ENCODE measurements around the gene SORCS1.
"Not testable (repeated sequence)": the region's sequence is repeated elsewhere in the genome, so short reads cannot be mapped to it uniquely, and the experiment has no call there.

Gene SORCS1

DNA sequence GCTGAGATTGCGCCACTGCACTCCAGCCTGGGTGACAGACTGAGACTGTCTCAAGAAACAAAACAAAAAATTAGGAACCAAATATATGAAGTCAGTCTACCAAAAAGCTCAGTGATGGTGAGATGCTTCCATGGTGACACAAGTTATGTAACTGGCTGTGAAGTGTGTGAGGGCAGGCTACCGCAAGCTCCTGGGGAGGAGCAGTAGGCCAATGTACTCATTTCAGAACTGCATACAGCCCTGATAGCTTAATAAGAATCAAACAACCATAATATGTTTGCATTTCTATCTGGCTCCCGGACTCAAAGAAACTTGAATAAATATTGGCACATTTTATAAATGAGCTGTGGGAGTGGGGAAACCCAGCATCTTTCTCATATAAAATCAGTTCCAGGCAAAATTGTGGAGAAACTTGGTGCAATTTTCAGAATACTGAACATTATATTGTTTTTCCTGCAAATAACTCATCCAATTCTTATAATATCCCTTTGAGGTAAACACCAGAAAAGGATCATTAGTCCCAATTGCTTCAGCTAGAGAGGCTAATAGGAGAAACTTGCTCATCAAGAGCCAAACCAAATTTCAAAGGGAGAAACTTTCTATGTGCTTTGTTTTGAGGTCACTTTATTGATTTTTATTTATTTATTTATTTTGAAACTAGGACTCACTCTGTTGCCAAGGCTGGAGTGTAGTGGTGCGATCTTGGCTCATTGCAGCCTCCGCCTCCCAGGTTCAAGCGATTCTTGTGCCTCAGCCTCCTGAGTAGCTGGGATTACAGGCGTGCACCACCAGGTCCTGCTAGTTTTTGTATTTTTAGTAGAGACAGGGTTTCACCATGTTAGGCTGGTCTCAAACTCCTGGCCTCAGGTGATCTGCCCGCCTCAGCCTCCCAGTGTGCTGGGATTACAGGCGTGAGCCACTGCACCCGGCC is 127.0 kb downstream of the SORCS1 start:
- peak; percentile 50 for DNase-seq

DNA sequence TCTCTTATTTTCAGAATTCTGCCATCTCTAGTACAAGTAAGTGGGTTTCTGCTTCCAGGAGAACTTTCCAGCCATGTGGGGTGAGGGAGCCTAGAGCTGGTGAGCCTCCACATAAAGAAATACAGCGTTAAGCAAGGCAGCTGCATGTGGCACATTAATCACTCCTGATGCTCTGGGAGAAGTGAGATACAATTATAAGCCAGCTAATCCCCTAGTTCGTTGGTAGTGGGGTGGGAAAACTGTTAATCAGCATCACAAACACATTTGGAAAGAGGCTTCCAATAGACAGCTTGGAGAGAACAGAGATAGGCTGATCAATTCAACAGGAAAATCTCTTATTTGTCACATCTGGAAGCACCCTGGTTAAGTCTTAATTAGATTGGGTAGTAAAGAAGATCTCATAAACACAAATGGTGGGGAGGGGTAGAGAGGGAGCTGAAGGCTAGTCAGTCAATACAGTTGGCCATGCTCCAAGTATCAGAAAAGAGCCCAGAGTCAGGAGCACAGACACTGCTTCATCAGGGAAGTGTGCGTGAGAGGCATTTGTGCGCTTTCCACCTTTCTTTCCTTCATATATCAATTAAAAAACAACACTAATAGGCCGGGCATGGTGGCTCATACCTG is 130.6 kb downstream of the SORCS1 start:
- DNase-seq, result no peak

DNA sequence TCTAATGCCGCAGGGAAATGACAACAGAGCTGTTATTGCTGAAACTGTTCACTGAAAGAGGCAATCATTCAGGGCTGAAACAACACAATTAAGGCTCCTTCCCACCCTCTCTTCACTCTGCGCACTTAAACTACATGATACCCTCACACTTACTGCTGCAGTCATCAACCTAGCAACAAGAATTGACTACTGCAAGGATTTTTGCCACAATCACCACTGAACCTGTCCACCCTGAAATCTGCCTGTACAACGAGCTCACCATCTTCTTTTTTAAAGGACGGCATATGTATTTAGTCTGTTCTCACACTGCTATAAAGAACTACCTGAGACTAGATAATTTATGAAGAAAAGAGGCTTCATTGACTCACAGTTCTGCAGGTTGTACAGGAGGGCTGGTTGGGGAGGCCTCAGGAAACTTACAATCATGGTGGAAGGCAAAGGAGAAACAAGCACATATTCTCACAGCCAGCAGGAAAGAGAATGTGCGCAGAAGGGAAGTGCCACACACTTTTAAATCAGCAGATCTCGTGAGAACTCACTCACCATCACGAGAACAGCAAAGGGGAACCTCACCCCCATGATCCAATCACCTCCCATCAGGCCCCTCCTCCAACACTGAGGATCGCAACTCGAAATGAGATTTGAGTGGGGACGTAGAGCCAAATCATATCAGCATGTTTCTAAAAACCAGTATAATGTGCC is 131.7 kb downstream of the SORCS1 start:
- no peak for DNase-seq

DNA sequence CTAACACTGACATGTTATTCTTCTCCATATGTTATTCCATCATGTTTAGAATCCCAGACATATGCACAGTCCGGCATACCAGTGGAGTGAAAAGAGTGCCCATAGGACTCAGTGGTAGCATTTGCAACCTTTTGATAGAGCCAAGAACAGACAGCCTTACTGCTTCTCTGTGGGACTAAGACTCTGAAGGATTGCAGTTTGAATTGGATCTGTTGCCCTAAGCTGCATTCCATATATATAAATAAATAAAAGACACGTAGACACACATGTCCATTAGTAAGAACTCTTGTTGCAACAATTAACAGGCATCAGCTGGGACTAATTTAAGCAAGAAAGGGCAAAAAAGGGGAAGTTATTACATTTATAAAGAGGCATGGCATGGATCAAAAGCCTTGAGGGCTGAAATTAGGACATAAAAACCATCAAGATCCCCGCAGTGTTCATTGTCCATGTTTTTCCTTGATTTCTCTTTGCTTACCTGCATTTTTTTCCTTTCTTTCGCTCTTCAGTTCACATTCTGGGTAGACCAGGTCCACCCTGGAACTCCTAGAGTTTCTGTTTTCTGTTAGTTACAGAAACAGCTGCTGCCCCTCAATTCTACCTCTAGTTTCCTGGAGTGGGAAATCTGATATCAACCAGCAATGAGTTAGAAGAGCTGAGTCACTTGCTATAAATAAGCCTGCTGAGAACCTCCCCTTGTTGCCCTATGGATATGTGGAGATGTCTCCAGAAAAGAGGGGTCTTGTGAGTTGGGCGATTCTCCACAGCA is 132.4 kb downstream of the SORCS1 start:
- DNase-seq, result peak; percentile 52

DNA sequence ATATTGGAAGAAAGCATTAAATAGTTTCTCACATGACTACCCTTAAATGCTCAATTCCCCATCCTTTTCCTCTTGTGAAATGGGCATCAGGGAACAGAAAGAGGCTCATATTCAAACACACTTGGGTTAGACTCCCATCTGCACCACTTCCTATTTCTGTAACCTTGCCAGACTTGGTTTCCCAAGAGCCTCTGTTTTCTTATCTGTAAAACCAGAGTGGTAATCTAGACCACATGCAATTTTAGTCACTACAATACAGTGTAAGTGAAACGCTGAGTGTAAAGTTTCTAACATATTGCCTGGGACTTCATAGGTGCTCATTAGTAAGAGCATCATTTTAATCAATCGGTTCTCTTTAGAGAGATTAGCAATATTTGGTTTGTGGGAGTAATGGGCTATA is 136.3 kb downstream of the SORCS1 start:
- DNase-seq, result peak; percentile 94

DNA sequence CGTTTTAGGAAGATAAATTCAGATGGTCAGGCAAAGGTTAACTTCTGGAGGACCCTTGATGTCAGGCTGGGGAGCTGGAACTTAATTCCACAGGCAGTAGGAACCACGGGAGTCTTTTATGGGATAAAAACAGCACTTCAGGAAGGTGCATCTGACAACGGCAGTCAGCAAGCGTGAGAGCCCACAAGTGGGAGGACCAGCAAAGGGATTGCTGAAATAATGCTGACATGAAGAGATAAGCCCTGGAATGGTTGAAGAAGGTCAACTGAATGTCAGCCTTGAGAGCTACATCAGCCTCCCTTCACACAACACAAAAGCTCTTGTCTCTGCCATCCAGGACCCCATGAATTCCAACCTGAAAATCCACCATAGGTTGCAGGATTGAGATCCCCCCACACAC is 138.8 kb downstream of the SORCS1 start:
- no peak for DNase-seq

DNA sequence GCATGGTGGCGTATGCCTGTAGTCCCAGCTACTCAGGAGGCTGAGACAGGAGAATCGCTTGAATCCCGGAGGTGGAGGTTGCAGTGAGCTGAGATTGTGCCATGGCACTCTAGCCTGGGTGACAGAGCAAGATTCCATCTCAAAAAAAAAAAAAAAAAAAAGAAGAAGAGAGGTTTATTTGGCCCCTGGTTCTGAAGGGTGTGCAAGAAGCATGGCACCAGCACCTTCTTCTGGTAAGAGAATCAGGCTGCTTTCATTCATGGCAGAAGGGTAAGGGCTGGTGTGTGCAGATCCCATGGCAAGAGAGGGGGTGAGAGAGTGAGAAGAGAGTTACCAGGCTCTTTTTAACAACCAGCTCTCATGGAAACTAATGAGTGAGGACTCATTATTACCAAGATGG is 140.5 kb downstream of the SORCS1 start:
- DNase-seq, result not testable (repeated sequence)

DNA sequence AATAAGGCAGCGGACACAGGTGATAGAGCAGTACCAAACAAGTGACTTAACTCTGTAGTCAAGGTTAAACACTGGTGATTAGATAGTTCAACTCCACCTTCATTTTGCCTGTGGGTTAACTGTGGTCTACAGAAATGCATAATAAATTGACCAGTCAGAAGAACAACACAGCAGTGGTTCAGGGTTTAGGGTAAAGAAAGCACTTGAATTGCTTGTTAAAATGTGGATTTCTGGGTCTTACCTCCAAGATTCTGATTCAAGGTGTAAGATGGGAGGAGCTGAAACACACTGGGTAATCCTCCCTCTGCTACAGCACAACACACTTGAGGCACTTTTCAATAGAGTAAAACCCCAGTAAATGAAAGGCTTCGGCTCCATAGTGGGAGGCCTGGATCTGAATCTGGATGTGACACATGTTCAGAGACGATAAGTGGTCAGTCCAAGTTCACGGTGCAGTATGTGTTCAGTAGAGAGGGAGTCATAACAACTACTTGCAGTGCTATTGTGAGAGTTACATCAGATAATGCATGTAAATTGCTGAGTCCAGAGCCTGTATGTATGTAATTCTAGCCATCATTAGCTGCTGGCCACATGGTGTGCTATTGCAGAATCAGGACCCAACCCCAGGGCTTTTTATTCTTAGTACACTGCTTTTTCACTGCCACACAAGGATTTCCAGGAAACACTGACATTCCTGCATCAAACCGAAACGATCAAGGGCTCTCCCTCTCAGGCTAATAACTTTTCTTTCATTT is 141.7 kb downstream of the SORCS1 start:
- no peak for DNase-seq

DNA sequence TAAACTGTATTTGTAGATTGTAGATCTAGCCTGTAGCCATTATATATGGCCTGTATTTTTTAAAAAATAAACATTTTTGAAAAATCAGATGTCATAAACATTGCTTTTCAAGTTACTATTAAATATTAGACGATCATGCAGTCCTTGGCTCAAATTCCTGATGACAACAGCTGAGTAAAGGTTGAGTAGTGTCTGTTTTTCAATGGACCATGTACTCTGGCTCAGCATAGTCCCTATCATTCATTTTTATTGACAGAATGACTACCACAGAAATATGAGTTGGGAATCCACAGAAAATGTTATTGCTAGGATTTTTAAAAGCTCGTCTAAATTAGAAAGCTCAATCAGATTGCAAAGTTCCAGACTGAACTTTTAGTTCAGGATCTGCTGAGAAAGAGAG is 145.4 kb downstream of the SORCS1 start:
- no peak for DNase-seq

DNA sequence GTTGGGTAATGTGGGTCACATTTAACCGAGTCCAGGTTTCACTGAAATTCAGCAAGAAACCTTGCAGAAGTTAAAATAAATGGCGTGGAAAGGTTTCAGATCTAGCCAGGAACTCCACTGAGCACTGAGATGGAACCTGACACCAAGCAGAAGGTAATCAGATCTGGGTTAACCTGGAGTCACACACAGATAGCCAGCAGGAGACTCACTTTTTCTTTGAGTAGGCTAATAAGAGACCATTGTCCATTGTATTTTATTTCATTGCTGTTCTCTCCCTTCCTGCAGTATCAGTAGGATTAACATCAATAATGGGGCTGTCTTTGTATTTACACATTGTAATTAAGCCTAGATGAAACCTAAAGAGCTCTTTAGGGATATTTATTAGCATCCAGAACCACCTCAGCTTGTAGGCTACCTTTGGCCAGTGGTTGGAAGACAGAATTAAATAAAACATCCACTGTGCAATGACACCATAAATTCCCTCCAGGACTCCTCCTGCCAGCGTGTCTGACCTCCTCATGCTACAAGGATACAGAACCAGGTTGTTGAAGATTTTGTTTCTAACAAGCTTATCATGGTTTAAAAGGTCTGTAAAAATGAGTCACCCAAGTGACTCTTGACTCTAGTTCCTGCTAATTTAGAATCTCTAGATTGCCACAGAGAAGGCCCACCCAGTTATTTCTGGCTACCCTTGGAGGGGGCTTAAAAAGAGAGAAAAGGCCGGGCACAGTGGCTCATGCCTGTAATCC is 151.1 kb downstream of the SORCS1 start:
- no peak for DNase-seq

DNA sequence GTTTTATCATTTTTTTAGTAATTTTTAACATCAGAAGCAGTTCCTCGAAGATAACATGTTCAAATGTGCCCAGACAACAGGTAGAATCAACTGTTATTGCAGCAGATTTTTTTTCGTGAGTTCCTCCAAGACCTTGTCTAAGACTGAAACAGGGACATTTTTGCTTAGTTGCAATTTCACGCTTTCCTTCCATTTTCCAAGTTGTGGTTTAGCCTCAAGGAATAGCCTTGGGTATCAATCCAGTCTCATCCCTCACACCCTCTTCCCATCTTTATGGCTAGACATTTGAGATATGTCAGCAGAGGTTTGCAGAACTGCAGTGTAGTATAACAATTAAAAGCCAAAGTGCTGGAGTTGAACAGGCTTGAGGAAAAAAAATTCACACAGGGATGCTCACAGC is 152.5 kb downstream of the SORCS1 start:
- no peak for DNase-seq

DNA sequence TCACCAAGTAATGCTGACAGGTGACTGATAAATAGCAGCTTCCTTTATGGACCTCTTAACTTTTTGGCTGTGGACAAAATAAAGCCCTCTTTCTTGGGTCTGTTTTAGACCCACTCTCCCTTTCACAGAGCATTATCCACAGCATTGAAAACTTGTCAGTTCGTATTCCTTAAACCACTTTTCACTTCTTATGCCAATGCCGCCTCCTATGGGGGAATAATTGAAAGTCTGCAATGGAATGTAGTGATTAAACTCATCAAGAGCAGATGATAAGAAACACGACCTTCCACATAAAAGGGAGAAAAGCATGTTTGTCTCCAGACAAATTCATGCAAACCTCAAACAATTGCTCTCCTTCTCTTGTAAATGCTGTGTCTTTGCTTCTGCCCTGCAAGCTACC is 153.4 kb downstream of the SORCS1 start:
- peak; percentile 4 for DNase-seq

DNA sequence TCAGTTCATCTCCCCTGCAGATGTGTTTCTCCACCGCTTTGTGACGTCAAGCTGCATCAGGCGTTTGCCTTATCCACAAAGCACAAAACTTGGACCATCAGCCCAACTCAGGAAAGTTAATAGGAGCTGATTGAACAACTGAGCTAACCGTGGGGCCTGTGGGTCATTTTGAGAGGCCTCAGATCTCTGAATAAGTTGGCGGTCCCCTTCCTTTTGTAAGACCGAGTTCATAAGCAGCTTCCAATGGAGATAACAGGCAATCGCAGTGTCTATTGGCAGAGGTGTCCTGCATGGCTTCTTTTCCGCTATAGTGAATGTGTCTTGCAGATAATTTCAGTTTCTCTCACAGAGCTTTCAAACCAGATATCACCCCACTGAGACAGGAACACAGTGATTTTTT is 154.0 kb downstream of the SORCS1 start:
- DNase-seq, result no peak

DNA sequence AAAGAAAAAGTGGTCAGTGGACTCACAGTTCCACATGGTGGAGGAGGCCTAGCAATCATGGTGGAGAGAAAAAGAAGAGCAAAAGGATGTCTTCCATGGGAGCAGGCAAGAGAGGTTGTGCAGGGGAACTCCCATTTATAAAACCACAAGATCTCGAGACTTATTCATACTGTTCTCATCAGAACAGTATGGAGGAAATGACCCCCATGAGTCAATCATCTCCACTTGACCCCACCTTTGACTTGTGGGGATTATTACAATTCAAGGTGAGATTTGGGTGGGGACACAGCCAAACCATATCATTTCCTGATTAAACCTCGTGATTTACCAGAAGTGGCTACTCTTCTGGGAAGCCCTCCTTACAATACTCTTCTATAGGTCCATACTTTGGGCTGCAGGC is 160.1 kb downstream of the SORCS1 start:
- no peak for DNase-seq

DNA sequence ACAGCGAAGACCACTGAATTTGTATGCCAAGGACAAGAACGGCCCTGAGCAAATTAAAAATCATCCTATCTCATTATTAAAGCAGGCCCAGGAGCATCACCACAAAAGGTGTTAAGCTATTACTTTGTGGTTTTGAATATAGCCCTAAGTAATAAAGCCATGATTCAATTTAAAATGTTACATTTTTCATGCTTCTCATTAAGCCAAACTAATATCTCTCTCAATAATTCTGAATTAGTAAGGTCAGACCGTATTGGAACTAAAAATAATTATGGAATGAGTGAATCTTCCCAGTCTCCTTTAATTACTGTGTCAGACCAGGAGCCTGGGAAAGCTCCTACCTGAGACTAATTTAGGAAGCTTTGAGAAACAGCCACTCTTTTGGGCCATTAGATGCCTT is 162.4 kb downstream of the SORCS1 start:
- no peak for DNase-seq

DNA sequence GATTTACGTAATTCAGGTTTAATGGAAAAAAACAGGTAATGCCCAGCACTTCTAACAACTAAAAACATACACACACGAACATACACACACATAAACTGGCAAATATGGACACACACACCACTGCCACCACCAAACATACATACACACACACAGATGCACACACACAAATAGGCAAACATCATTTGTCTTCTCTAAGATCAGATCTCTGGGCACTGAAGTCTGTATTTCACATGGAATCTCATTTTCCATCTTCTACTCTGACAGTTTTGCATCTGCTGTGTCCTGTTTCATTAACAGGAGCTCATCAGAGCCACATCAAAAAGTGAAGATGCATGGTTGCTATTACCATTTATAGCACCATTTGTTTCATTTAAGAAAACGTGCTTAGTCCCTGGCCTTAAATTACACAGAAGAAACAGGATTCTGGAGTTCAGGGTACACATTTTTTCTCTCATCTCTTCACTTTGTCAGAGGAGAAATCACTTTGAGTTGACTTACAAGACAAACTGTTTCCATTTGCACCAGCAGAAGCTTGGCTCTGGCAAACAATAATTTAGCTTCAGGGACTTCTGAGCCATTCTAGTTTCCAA is 165.3 kb downstream of the SORCS1 start:
- no peak for DNase-seq

DNA sequence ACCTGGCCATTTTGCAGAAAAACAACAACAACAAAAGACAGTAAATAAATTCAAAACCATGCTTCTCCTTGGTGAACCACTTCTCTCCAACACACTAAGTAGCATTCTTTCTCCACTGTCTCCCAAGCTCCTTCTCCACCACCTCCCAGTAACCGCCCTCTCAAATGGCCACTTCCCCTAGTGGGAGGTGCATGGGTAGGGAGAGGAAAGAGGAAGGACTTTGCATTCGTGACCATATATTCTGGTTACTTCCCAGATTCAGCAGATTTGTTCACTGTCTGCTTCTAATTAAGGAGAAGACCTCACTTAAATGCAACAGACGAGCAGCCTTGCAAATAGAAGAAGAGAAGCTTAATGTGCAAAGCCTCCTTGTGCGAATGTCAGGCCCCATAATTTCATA is 166.8 kb downstream of the SORCS1 start:
- peak; percentile 91 for DNase-seq

DNA sequence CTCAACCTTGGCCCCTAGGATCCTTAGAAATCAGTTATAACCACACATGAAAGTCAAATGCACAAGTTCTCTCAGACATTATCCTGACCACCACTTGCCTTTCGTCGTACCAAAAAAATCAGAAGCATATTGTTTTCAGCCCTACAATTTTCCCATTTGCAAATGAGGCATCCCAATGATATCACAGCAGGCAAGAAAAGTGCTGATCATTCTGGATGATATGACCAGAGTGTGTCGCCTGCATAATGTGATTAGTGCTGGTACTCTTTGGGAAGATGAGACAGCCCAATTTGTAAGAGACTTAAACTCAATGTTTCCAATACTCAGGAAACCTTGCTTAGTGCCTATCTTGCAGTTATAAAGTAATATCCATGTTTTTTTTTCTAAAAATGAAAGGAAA is 168.0 kb downstream of the SORCS1 start:
- no peak for DNase-seq

DNA sequence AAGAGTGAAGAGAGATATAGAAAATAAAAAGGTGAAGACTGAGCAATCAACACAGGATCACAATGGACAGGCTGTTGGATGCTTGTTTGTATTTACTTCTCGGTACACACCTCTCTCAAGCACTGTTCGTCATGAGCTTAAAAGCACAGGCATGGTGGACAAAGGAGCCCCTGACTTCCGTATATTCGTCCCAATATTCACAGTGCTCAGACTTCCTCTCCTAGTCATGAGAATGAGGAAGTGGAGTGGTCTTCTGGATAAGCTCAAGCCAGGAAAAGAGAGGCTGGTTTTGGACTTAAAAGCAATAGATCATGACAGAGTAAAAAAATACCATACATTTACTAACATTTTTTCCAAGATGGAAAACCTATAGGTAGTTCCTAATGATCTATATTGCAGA is 172.5 kb downstream of the SORCS1 start:
- peak; percentile 83 for DNase-seq

DNA sequence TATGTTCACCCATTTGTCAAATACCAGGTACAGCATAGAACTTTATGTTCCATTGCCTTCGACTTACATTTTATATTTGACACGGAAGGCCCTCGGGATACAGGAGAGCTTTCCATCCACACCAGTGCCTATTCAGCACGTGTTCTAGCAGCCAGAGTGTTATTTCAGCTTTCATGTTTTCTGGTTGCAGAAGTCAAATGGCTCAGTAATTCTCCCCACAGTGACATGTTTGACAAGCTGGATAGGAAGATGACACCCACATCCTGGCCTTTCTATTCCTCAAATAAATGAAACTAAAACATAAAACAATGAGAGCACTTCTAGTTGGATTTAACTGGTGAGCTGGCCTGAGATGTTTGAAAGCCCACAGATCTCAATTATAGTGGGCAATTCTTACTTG is 173.4 kb downstream of the SORCS1 start:
- peak; percentile 57 for DNase-seq

DNA sequence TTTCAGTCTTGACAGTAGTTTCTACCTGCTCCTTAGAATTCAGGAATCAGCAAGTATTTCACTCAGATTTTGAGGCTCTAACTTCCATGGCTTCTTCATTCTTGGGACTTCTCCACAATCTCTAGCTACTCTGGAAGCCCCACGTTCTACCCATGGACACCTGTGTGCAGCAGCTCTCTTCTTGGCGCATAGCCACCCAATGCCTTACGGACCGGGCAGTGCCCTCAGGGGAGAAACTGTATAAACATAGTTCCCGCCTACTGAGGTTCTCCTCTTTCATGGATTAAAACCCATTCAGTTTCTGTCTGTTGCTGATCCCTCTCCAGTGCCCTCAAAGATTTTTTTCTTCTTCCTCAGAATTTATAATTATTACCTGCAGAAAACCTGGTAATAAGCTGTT is 177.1 kb downstream of the SORCS1 start:
- no peak for DNase-seq

Measured in MV-4-11 (cell line).